Fibroblast of lung (primary cell): ENCODE data around the gene ZDHHC20. TPM values are rescaled to one million over a fixed set of nuclear protein-coding genes. Genes with fewer than 3 reads are reported as not detected.

ENCODE experiments used
- DNase-seq, 2 donors: peaks; one replicate each; pipeline versions ENCODE4 v3.0.0 to v3.0.0-alpha.2; 2010; ENCODE audit warnings: low read depth in 2 of 2
- H2AFZ ChIP-seq: 2 replicates; pipeline ENCODE4 v1.5.1; 2012; ENCODE audit warnings: low read length, control low read depth, inconsistent platforms
- H3K27ac ChIP-seq: 2 replicates; pipeline ENCODE4 v1.5.1; 2011; ENCODE audit warnings: low read length, control low read depth; ENCODE audit not compliant: insufficient read depth
- H3K27me3 ChIP-seq: 2 replicates; pipeline ENCODE4 v1.5.1; 2011; ENCODE audit warnings: mild to moderate bottlenecking, low read length; ENCODE audit not compliant: control insufficient read depth, insufficient read depth
- H3K36me3 ChIP-seq: 2 replicates; pipeline ENCODE4 v1.5.1; 2011; ENCODE audit warnings: low read length; ENCODE audit not compliant: control insufficient read depth, insufficient read depth
- H3K4me1 ChIP-seq: 2 replicates; pipeline ENCODE4 v1.5.1; 2011; ENCODE audit warnings: low read length; ENCODE audit not compliant: control insufficient read depth, insufficient read depth; ENCODE audit errors: extremely low read depth
- H3K4me2 ChIP-seq: 2 replicates; pipeline ENCODE4 v1.5.1; 2011; ENCODE audit warnings: low read length, control low read depth; ENCODE audit not compliant: insufficient read depth; ENCODE audit errors: extremely low read depth
- H3K4me3 ChIP-seq, 4 experiments: fragments of 200-600 bp in 1 of 4; sonication (generic) in 1 of 4; replicated peaks in 1 of 4; 2 replicates each; pipeline ENCODE4 v1.5.1; 2011 to 2016; ENCODE audit warnings: low read length in 4 of 4, low read depth in 3 of 4, mild to moderate bottlenecking in 3 of 4, control low read depth in 2 of 4, inconsistent platforms in 1 of 4, mixed read lengths in 1 of 4; ENCODE audit not compliant: insufficient read depth in 1 of 4; ENCODE audit errors: control extremely low read depth in 1 of 4
- H3K79me2 ChIP-seq: 2 replicates; pipeline ENCODE4 v1.5.1; 2012; ENCODE audit warnings: mild to moderate bottlenecking, low read length, inconsistent platforms; ENCODE audit not compliant: control insufficient read depth, insufficient read depth
- H3K9ac ChIP-seq: 2 replicates; pipeline ENCODE4 v1.5.1; 2011; ENCODE audit warnings: mild to moderate bottlenecking, low read length, control low read depth; ENCODE audit not compliant: insufficient read depth
- H3K9me3 ChIP-seq: 2 replicates; pipeline ENCODE4 v1.5.1; 2012; ENCODE audit warnings: low read depth, low read length; ENCODE audit not compliant: control insufficient read depth, insufficient read depth
- H4K20me1 ChIP-seq: 2 replicates; pipeline ENCODE4 v1.5.1; 2011; ENCODE audit warnings: low read length; ENCODE audit not compliant: control insufficient read depth, insufficient read depth; ENCODE audit errors: extremely low read depth
- CTCF ChIP-seq, 2 donors: IDR thresholded peaks in 1 of 2; conservative IDR thresholded peaks in 1 of 2; 1 replicate in 1 of 2; 2 replicates in 1 of 2; pipeline ENCODE4 v1.5.1; 2011 to 2012; ENCODE audit warnings: low read length in 2 of 2, control low read depth in 1 of 2, inconsistent platforms in 1 of 2, low read depth in 1 of 2, mild to moderate bottlenecking in 1 of 2
- EZH2 ChIP-seq: IDR thresholded peaks from 2 replicates; pipeline ENCODE4 v1.5.1; 2012; ENCODE audit warnings: low read length, control low read depth, mild to moderate bottlenecking; ENCODE audit errors: missing control alignments
- polyA plus RNA-seq, 2 donors: library from polyadenylated mRNA; depleted of rRNA in 1 of 2; stranded (reverse) in 1 of 2; unstranded in 1 of 2; fragments of >200 nt; gene quantifications; 2 replicates each; pipeline ENCODE4 v1.2.1, GENCODE V29; 2011 to 2012; ENCODE audit warnings: missing spikeins in 1 of 2
- total RNA-seq: library from RNA; depleted of rRNA; stranded (reverse); fragments of >200 nt; gene quantifications from 2 replicates; pipeline ENCODE4 v1.2.1, GENCODE V29; 2014

Gene ZDHHC20
- total and polyA plus RNA-seq, 2 donors (not counting 1 experiment from before 2014, with no cell fraction given) = 69.3 to 81.6 TPM

GRCh38 chr13:21445759-21446158 lies 13.3 kb downstream of the ZDHHC20 start:
- Histone ChIP-seq H3K4me1 (no peaks in the 10 kb centered on the region), H4K20me1 (no peaks in the 10 kb centered on the region), H3K4me2 (no peak overlapping the region), H3K9me3 (no peaks in the 10 kb centered on the region), H3K79me2 (peaks cover 1% of the 10 kb centered on the region), H2AFZ (no peak overlapping the region), H3K27me3 (no peaks in the 10 kb centered on the region), H3K9ac (no peak overlapping the region), H3K4me3 (no peak overlapping the region), H3K36me3 (no peaks in the 10 kb centered on the region), H3K27ac (no peak overlapping the region)
- no peak for TF ChIP-seq EZH2
- TF ChIP-seq CTCF (conservative IDR thresholded peaks at IDR 0.05 in 1 of 2, IDR thresholded peaks at IDR 0.05 in 1 of 2; ENCODE audit: low read depth in 1 of 2, low read length in 2 of 2) = no peak
- DNase-seq = no peak

- H3K36me3 ChIP-seq = no peaks in the 10 kb centered on the region
- no peak overlapping the region for H2AFZ ChIP-seq
- no peaks in the 10 kb centered on the region for H4K20me1 ChIP-seq
- no peaks in the 10 kb centered on the region for H3K9me3 ChIP-seq
- H3K4me2 ChIP-seq = no peak overlapping the region
- TF ChIP-seq EZH2 (no peak), CTCF (conservative IDR thresholded peaks at IDR 0.05 in 1 of 2, IDR thresholded peaks at IDR 0.05 in 1 of 2; ENCODE audit: low read depth in 1 of 2, low read length in 2 of 2) (no peak)
- H3K4me3 ChIP-seq = no peak overlapping the region
- H3K27ac ChIP-seq = no peak overlapping the region
- H3K9ac ChIP-seq = no peak overlapping the region
- no peak for DNase-seq
- H3K27me3 ChIP-seq = no peaks in the 10 kb centered on the region
- H3K4me1 ChIP-seq = no peaks in the 10 kb centered on the region
- no peaks in the 10 kb centered on the region for H3K79me2 ChIP-seq
Measured at GRCh38 chr13:21443171-21443570, 15.9 kb downstream of the ZDHHC20 start.

GRCh38 chr13:21436582-21436981 lies 22.5 kb downstream of the ZDHHC20 start:
- H4K20me1 ChIP-seq = no peaks in the 10 kb centered on the region
- no peaks in the 10 kb centered on the region for H3K27me3 ChIP-seq
- no peak overlapping the region for H3K4me3 ChIP-seq
- no peaks in the 10 kb centered on the region for H3K36me3 ChIP-seq
- no peak overlapping the region for H2AFZ ChIP-seq
- H3K4me2 ChIP-seq = no peak overlapping the region
- peaks cover 2% of the 10 kb centered on the region for H3K79me2 ChIP-seq
- no peaks in the 10 kb centered on the region for H3K4me1 ChIP-seq
- TF ChIP-seq EZH2 (no peak), CTCF (conservative IDR thresholded peaks at IDR 0.05 in 1 of 2, IDR thresholded peaks at IDR 0.05 in 1 of 2; ENCODE audit: low read depth in 1 of 2, low read length in 2 of 2) (no peak)
- H3K9me3 ChIP-seq = no peaks in the 10 kb centered on the region
- H3K9ac ChIP-seq = no peak overlapping the region
- H3K27ac ChIP-seq = no peak overlapping the region
- no peak for DNase-seq
